ENCODE results near the gene COX7B.
"Not testable (repeated sequence)": the region's sequence is repeated elsewhere in the genome, so short reads cannot be mapped to it uniquely, and the experiment has no call there.

The COX7B gene, protein sequence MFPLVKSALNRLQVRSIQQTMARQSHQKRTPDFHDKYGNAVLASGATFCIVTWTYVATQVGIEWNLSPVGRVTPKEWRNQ

DNA sequence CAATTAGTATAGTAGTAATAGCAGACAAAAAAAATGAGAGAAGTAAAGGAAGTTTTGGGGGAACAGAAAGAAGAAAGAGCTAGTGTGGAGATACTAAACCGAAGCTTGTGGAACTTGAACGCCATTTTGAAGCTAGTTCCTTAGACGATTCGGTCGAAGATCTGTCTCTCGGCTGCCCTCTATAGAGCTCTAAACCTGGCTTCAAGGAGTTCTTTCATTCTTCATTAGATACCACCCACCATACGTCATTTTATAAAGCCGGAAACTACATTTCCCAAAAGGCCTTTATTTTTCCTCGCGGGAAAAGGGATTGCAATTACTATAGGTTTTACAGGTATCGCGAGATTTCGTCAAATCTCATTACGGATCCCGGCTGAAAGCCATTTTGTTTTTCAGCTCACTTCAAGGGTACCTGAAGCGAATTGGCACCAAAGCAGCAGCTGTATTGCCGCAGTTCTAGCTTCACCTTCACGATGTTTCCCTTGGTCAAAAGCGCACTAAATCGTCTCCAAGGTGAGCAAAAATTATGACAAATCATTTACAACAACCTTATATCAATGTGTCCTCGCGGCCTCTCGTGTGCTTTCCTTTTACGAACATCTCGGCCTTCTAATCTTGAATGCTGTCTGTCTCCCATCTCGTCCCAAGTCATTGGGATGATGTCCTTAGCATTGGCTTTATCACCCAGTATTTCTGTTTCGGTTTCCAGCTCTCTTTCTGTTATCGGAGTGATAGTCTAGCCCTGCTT lies at the start of gene COX7B:
Gene COX7B (plus strand): TSS at position 388 of the 748 bp plus-strand sequence. CDS start 86 bp downstream, at position 474.
- DNase-seq, result peak; percentile 97

- DNase-seq, result no peak
These were observed 23.9 kb upstream of the COX7B start for GRCh38 chrX:77875372-77875771.

DNA sequence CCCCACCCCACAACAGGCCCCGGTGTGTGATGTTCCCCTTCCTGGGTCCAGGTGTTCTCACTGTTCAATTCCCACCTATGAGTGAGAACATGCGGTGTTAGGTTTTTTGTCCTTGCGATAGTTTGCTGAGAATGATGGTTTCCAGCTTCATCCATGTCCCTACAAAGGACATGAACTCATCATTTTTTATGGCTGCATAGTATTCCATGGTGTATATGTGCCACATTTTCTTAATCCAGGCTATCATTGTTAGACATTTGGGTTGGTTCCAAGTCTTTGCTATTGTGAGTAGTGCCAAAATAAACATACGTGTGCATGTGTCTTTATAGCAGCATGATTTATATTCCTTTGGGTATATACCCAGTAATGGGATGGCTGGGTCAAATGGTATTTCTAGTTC lies 17.9 kb upstream of the COX7B start:
- not testable (repeated sequence) for DNase-seq

DNA sequence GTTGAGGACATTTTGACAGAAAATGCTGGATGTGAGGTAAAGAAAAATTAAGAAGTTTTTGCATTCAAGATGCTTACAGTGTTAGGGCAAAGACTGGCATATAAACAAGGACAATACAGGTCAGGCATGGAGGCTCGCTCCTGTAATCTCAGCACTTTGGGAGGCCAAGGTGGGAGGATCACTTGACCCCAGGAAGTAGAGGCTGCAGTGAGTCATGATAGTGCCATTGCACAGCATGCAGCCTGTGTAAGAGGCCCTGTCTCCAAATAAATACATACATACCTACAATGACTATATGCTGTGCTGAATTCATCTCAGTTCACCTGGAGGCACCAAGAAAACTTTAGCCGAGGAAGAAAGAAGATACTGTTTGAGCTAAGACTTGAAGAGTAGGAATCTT lies 6.4 kb upstream of the COX7B start:
- no peak for DNase-seq

DNA sequence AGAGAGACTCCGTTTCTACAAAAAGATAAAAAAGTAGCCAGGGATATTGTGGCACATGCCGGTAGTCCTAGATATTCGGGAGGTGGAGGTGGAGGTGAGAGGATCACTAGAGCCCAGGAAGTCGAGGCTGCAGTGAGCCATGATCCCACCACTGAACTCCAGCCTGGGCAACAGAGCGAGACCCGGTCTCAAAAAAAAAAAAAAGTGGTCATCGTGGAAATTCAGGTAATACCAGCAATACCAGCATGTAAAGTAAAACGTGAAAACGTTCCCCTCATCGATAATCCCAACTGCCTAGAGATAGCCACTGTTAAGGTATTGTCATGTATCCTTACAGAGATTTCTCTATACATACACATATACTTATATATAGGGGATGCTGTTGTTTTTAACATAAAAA lies 5.6 kb upstream of the COX7B start:
- DNase-seq, result no peak

GRCh38 chrX:77894921-77895886 lies 4.1 kb upstream of the COX7B start, which contains the start of gene MAGT1:
TSS of gene MAGT1 (minus strand) at chrX:77895435. CDS start at chrX:77895410, 25 bp downstream.
- DNase-seq, result peak; percentile 97

- no peak for DNase-seq
These were observed 1.4 kb downstream of the COX7B start for GRCh38 chrX:77900688-77901087.

GRCh38 chrX:77901506-77901905 lies 2.2 kb downstream of the COX7B start:
- no peak for DNase-seq

DNA sequence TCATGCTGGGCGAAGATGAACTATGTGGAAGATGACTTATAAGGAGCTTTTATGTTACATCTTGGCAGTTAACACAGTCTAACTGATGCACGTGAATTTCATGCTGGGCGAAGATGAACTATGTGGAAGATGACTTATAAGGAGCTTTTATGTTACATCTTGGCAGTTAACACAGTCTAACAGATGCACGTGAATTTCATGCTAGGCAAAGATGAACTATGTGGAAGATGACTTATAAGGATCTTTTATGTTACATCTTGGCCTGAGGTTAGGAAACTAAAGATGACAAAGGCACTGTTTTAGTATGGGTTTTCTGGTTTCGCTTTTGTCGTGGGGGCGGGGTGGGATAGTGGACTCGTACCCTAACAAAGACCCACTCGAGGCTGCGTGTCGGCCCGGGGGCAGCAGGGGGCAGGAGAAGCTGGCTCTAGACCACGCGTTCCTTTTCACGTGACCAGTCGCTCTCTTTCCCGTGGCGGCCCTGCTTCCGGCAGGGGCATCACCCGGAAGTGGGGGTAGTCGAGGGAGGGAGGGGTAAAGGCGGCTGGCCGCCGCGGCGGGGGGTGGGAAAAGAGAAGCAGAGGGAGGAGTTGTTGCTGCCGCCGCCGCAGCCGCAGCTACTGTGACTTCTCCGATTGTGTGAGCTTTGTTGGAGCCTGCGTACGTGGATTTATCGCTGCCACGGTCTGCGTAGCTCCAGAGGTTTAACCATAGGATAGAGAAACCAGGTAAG lies 11.0 kb downstream of the COX7B start, which contains the start of gene ATP7A:
Gene ATP7A (plus strand): TSS at position 586 of the 733 bp plus-strand sequence. CDS start 60,949 bp downstream, outside the sequence.
- peak; percentile 93 to 95 for DNase-seq

- no peak for DNase-seq
These were observed 18.1 kb downstream of the COX7B start for GRCh38 chrX:77917294-77917933.

- no peak for DNase-seq
These were observed 19.3 kb downstream of the COX7B start for GRCh38 chrX:77918568-77918967.

- DNase-seq, result not testable (repeated sequence)
These were observed 20.1 kb downstream of the COX7B start for GRCh38 chrX:77919370-77919769.

- no peak for DNase-seq
These were observed 23.5 kb downstream of the COX7B start for GRCh38 chrX:77922787-77923186.

DNA sequence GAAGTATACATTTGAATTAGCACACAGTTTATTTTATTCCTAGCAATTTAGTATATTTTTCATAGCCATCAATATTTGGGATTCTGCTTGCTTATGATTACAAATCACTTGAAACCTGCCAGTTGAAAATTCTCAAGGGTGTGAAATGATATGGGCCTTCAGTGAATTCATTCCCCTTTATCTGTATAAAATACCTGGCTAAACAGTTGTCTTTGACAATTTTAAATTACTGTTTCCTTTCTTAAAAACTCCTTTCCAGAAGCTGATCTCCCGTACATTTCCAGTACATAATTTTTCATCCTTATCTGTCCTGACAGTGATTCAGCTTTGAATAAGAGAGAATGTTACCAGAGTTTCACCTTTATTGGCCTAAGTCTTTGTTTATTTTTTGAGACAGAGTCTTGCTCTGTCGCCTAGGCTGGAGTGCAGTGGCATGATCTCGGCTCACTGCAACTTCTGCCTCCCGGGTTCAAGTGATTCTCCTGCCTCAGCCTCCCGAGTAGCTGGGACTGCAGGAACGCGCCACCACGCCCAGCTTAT lies 25.1 kb downstream of the COX7B start:
- DNase-seq, result no peak

DNA sequence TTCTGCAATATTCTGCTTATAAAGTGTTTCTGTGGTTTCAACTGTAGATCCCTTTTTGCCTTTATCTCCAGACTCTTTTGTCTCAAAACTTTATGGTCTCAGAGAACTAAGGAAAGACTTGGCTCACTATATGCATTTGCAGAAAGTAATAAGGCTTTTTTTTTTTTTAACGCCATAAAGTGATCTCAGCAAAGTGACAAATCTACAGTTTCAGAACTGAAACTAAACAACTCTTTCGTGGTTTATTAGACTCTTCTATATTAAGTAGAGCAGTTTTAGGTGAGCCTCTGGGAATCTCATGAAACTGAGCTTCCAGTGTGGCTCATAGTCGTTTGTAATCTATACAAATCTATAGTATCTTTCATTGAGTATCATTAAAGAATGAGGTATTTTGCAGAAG lies 26.5 kb downstream of the COX7B start:
- no peak for DNase-seq

- no peak for DNase-seq
These were observed 31.3 kb downstream of the COX7B start for GRCh38 chrX:77930581-77930980.

- no peak for DNase-seq
These were observed 36.6 kb downstream of the COX7B start for GRCh38 chrX:77935886-77936285.

- DNase-seq, result no peak
These were observed 37.0 kb downstream of the COX7B start for GRCh38 chrX:77936299-77936698.

GRCh38 chrX:77937291-77937690 lies 38.0 kb downstream of the COX7B start:
- DNase-seq, result no peak

DNA sequence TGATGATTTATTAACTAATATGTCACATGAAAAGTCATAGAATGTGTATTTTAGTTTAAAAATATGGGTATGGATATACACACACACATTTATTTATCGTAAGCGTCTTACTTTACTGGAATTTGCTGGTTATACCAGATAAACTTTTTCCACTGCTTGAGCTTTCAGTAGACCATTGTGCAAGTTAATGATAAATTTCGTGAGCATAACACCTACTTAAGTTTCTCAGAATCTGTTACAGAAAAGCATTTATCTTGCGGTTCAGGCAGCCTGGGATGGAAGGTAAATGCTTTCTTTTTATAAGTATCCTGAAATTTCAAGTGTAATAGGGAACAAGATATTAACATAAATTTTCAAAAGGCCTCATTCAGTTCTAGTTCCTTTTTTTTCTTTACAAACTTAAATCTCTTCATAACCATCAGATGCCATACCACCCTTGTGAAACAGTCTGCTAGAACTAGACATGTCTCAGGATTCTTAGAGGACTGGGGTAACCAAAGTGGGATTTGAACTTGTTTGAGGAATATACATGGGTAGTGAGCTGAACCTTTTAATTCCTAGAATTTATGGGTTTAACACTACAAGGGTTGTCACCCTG lies 38.9 kb downstream of the COX7B start:
- DNase-seq, result no peak

- not testable (repeated sequence) for DNase-seq
These were observed 45.8 kb downstream of the COX7B start for GRCh38 chrX:77945031-77945430.

Data from NCI-H526 (cell line).